ENCODE results near the gene SRSF9.

- TF ChIP-seq, protein P1, sequence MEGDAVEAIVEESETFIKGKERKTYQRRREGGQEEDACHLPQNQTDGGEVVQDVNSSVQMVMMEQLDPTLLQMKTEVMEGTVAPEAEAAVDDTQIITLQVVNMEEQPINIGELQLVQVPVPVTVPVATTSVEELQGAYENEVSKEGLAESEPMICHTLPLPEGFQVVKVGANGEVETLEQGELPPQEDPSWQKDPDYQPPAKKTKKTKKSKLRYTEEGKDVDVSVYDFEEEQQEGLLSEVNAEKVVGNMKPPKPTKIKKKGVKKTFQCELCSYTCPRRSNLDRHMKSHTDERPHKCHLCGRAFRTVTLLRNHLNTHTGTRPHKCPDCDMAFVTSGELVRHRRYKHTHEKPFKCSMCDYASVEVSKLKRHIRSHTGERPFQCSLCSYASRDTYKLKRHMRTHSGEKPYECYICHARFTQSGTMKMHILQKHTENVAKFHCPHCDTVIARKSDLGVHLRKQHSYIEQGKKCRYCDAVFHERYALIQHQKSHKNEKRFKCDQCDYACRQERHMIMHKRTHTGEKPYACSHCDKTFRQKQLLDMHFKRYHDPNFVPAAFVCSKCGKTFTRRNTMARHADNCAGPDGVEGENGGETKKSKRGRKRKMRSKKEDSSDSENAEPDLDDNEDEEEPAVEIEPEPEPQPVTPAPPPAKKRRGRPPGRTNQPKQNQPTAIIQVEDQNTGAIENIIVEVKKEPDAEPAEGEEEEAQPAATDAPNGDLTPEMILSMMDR (IDR thresholded peaks at IDR 0.05; ENCODE audit: poor library complexity) = no peak
- TF ChIP-seq EZH2 (IDR thresholded peaks at IDR 0.05; ENCODE audit: borderline replicate concordance) = no peak
Observed at GRCh38 chr12:120463712-120464111, 5.8 kb downstream of the SRSF9 start.

All from hepatocyte (in vitro differentiated cells).